Neural progenitor cell (in vitro differentiated cells): ENCODE data around the gene ENO4. TPM values are rescaled to one million over a fixed set of nuclear protein-coding genes. Genes with fewer than 3 reads are reported as not detected.
A peak's percentile ranks its signal among the peaks of the same experiment; 100 is the strongest.

Experiments
- DNase-seq: peaks from one replicate; pipeline ENCODE4 v3.0.0-alpha.2; 2016; ENCODE audit warnings: low spot score
- H2AFZ ChIP-seq: fragments of 200-600 bp; sonication (generic); replicated peaks from 2 replicates; pipeline ENCODE4 v1.6.1; 2016; ENCODE audit warnings: antibody characterized with exemption
- H3F3A ChIP-seq: fragments of 200-600 bp; sonication (generic); 2 replicates; pipeline ENCODE4 v1.6.1; 2016; ENCODE audit warnings: antibody characterized with exemption, low read depth
- H3K27ac ChIP-seq: fragments of 200-600 bp; sonication (generic); 2 replicates; pipeline ENCODE4 v1.5.1; 2016; ENCODE audit warnings: mild to moderate bottlenecking
- H3K27me3 ChIP-seq: fragments of 200-600 bp; sonication (generic); 2 replicates; pipeline ENCODE4 v1.6.1; 2016; ENCODE audit warnings: mild to moderate bottlenecking, moderate library complexity
- H3K36me3 ChIP-seq: fragments of 200-600 bp; sonication (generic); 2 replicates; pipeline ENCODE4 v1.5.1; 2016
- H3K4me1 ChIP-seq: fragments of 200-600 bp; sonication (generic); 2 replicates; pipeline ENCODE4 v1.6.1; 2016; ENCODE audit warnings: mixed run types
- H3K4me2 ChIP-seq: fragments of 200-600 bp; sonication (generic); 2 replicates; pipeline ENCODE4 v1.6.1; 2016
- H3K4me3 ChIP-seq: fragments of 200-600 bp; sonication (generic); 2 replicates; pipeline ENCODE4 v1.5.1; 2016
- H3K79me2 ChIP-seq: fragments of 200-600 bp; sonication (generic); 2 replicates; pipeline ENCODE4 v1.6.1; 2016; ENCODE audit warnings: low read depth
- H3K9ac ChIP-seq: fragments of 200-600 bp; sonication (generic); 2 replicates; pipeline ENCODE4 v1.6.1; 2016
- H3K9me3 ChIP-seq: fragments of 200-600 bp; sonication (generic); 2 replicates; pipeline ENCODE4 v1.5.1; 2016; ENCODE audit warnings: low read depth
- H4K20me1 ChIP-seq: fragments of 200-600 bp; sonication (generic); 2 replicates; pipeline ENCODE4 v1.6.1; 2016; ENCODE audit warnings: low read depth
- H3K27ac Mint-ChIP-seq: 3 replicates; pipeline ENCODE4 v1.8.0; 2021; ENCODE audit warnings: mixed read lengths
- H3K27me3 Mint-ChIP-seq: 2 replicates; pipeline ENCODE4 v1.8.0; 2022; ENCODE audit warnings: low read depth, mild to moderate bottlenecking, inconsistent platforms, moderate library complexity, mixed read lengths; ENCODE audit not compliant: insufficient read depth
- H3K36me3 Mint-ChIP-seq: 3 replicates; pipeline ENCODE4 v1.8.0; 2021; ENCODE audit warnings: mixed read lengths
- H3K4me1 Mint-ChIP-seq: 3 replicates; pipeline ENCODE4 v1.8.0; 2021; ENCODE audit warnings: mixed read lengths
- H3K4me3 Mint-ChIP-seq: 3 replicates; pipeline ENCODE4 v1.8.0; 2021; ENCODE audit warnings: mild to moderate bottlenecking, moderate library complexity, mixed read lengths
- H3K9me3 Mint-ChIP-seq: 3 replicates; pipeline ENCODE4 v1.8.0; 2020; ENCODE audit warnings: mixed read lengths
- CTCF ChIP-seq: fragments of 200-600 bp; sonication (generic); IDR thresholded peaks from 2 replicates; pipeline ENCODE4 v1.5.1; 2017; ENCODE audit warnings: antibody characterized with exemption, mild to moderate bottlenecking
- EZH2 ChIP-seq: fragments of 200-600 bp; sonication (generic); IDR thresholded peaks from 2 replicates; pipeline ENCODE4 v1.6.1; 2017; ENCODE audit warnings: antibody characterized with exemption, mild to moderate bottlenecking, moderate library complexity
- EZH2phosphoT487 ChIP-seq: fragments of 200-600 bp; sonication (generic); IDR thresholded peaks from 2 replicates; pipeline ENCODE4 v1.6.1; 2017; ENCODE audit warnings: antibody characterized with exemption
- total RNA-seq: library from RNA; depleted of rRNA; stranded (reverse); fragments of >200 nt; gene quantifications from 2 replicates; pipeline ENCODE4 v1.2.3, GENCODE V29; 2015; ENCODE audit warnings: low replicate concordance

ENO4 gene
- total RNA-seq, 1 donor from 2014 or later, result 10.0 TPM

- no peaks in the 10 kb centered on the region for H3F3A ChIP-seq
- no peak overlapping the region for H3K27ac ChIP-seq
- Mint-ChIP-seq H3K9me3 (peaks cover 4% of the 10 kb centered on the region), H3K27ac (no peak overlapping the region), H3K27me3 (peaks cover 2% of the 10 kb centered on the region), H3K36me3 (no peaks in the 10 kb centered on the region), H3K4me3 (no peak overlapping the region), H3K4me1 (peaks cover 13% of the 10 kb centered on the region)
- H4K20me1 ChIP-seq, result no peaks in the 10 kb centered on the region
- peaks cover 17% of the 10 kb centered on the region for H3K4me1 ChIP-seq
- no peaks in the 10 kb centered on the region for H3K9me3 ChIP-seq
- no peak overlapping the region for H3K4me3 ChIP-seq
- TF ChIP-seq EZH2 (no peak), EZH2phosphoT487 (no peak), CTCF (no peak)
- no peak for DNase-seq
- no peak overlapping the region for H3K4me2 ChIP-seq
- H3K36me3 ChIP-seq, result no peaks in the 10 kb centered on the region
- no peaks in the 10 kb centered on the region for H3K27me3 ChIP-seq
- H3K9ac ChIP-seq, result no peak overlapping the region
- H2AFZ ChIP-seq, result no peak overlapping the region
- no peaks in the 10 kb centered on the region for H3K79me2 ChIP-seq
These were observed 23.4 kb upstream of the ENO4 start for GRCh38 chr10:116825901-116826300.

- TF ChIP-seq EZH2 (no peak), EZH2phosphoT487 (no peak), CTCF (no peak)
- Histone ChIP-seq H2AFZ (no peak overlapping the region), H3F3A (no peaks in the 10 kb centered on the region), H4K20me1 (no peaks in the 10 kb centered on the region), H3K9ac (no peak overlapping the region), H3K27ac (no peak overlapping the region), H3K4me2 (no peak overlapping the region), H3K27me3 (no peaks in the 10 kb centered on the region), H3K9me3 (no peaks in the 10 kb centered on the region), H3K79me2 (no peaks in the 10 kb centered on the region), H3K4me1 (peaks cover 17% of the 10 kb centered on the region), H3K4me3 (no peak overlapping the region), H3K36me3 (no peaks in the 10 kb centered on the region)
- Mint-ChIP-seq H3K4me1 (peaks cover 13% of the 10 kb centered on the region), H3K36me3 (peaks cover 3% of the 10 kb centered on the region), H3K27me3 (peaks cover 2% of the 10 kb centered on the region), H3K9me3 (no peaks in the 10 kb centered on the region), H3K27ac (no peak overlapping the region), H3K4me3 (no peak overlapping the region)
- peak; percentile 49 for DNase-seq
These were observed 22.5 kb upstream of the ENO4 start for GRCh38 chr10:116826803-116827202.

GRCh38 chr10:116827214-116827671, 22.1 kb upstream of the ENO4 start:
- Histone ChIP-seq H3K9ac (no peak overlapping the region), H3K79me2 (no peaks in the 10 kb centered on the region), H3K36me3 (no peaks in the 10 kb centered on the region), H3K4me1 (peaks cover 17% of the 10 kb centered on the region), H4K20me1 (no peaks in the 10 kb centered on the region), H2AFZ (no peak overlapping the region), H3K9me3 (no peaks in the 10 kb centered on the region), H3K27ac (no peak overlapping the region), H3K4me3 (no peak overlapping the region), H3K4me2 (no peak overlapping the region), H3F3A (no peaks in the 10 kb centered on the region), H3K27me3 (no peaks in the 10 kb centered on the region)
- H3K27me3 Mint-ChIP-seq, result peaks cover 2% of the 10 kb centered on the region
- TF ChIP-seq CTCF (peak; percentile 34), EZH2phosphoT487 (no peak), EZH2 (no peak)
- peaks cover 3% of the 10 kb centered on the region for H3K36me3 Mint-ChIP-seq
- H3K4me1 Mint-ChIP-seq, result peaks cover 13% of the 10 kb centered on the region
- no peak overlapping the region for H3K27ac Mint-ChIP-seq
- DNase-seq, result no peak
- no peaks in the 10 kb centered on the region for H3K9me3 Mint-ChIP-seq
- H3K4me3 Mint-ChIP-seq, result no peak overlapping the region
